Esophagus muscularis mucosa (tissue), 4 donors: ENCODE measurements around the gene HERC4.

Source experiments
- EP300 ChIP-seq: sonication (generic); formaldehyde crosslinking; IDR thresholded peaks from one replicate; pipeline ENCODE4 v1.6.1; 2017; ENCODE audit warnings: antibody characterized with exemption
- POLR2A ChIP-seq: fragments of 450-650 bp; IDR thresholded peaks from one replicate; pipeline ENCODE4 v1.6.1; 2017; ENCODE audit warnings: antibody characterized with exemption, moderate library complexity, mild to moderate bottlenecking, low read depth
- POLR2AphosphoS5 ChIP-seq, 2 donors: sonication (generic); formaldehyde crosslinking; IDR thresholded peaks; one replicate each; pipeline ENCODE4 v1.6.1; 2017; ENCODE audit warnings: antibody characterized with exemption in 2 of 2
- TF ChIP-seq, protein P1 (sequence below), 3 experiments: fragments of 200-600 bp in 2 of 3; fragments of 450-650 bp in 1 of 3; sonication (generic) in 2 of 3; IDR thresholded peaks; one replicate each; pipeline ENCODE4 v1.5.1; 2017 to 2019; ENCODE audit warnings: antibody characterized with exemption in 3 of 3, mild to moderate bottlenecking in 2 of 3, moderate library complexity in 1 of 3

DNA sequence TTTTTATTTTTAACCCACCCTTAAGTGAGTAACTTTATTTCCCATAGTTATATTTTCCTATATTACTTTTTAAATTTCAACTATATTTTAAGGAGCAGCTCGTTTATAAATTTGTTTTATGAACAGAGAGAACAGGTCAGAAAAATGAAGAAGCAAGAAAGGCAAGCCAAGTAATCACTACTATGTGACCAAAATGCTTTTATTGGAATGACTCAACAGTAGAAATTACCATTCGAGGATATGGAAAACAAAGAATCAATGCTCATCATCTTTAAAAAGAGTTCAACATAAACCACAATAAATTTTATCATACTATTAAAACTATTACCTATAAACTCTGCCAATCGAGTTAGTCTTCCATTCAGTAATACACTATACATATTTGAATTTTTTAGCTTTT lies 7.6 kb downstream of the HERC4 start:
- TF ChIP-seq, protein P1, sequence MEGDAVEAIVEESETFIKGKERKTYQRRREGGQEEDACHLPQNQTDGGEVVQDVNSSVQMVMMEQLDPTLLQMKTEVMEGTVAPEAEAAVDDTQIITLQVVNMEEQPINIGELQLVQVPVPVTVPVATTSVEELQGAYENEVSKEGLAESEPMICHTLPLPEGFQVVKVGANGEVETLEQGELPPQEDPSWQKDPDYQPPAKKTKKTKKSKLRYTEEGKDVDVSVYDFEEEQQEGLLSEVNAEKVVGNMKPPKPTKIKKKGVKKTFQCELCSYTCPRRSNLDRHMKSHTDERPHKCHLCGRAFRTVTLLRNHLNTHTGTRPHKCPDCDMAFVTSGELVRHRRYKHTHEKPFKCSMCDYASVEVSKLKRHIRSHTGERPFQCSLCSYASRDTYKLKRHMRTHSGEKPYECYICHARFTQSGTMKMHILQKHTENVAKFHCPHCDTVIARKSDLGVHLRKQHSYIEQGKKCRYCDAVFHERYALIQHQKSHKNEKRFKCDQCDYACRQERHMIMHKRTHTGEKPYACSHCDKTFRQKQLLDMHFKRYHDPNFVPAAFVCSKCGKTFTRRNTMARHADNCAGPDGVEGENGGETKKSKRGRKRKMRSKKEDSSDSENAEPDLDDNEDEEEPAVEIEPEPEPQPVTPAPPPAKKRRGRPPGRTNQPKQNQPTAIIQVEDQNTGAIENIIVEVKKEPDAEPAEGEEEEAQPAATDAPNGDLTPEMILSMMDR (IDR thresholded peaks at IDR 0.05), result no peak
- TF ChIP-seq POLR2A (no peak), EP300 (no peak), POLR2AphosphoS5 (IDR thresholded peaks at IDR 0.05) (no peak)
